Measurements from ENCODE around the gene NEXN. TPM values are rescaled to one million over a fixed set of nuclear protein-coding genes. Genes with fewer than 3 reads are reported as not detected.

The NEXN gene
- total RNA-seq, 1 experiment from 2014 or later, result 1.4 TPM

- TF ChIP-seq CBFB (CRISPR knock-in tag; IDR thresholded peaks at IDR 0.05; ENCODE audit: low read depth) (no peak), TEAD4 (CRISPR knock-in tag; IDR thresholded peaks at IDR 0.05) (no peak), FOXJ3 (CRISPR knock-in tag; IDR thresholded peaks at IDR 0.05; ENCODE audit: borderline replicate concordance) (no peak), MXD4 (CRISPR knock-in tag; IDR thresholded peaks at IDR 0.05; ENCODE audit: borderline replicate concordance) (no peak), ZNF138 (CRISPR knock-in tag; conservative IDR thresholded peaks at IDR 0.05) (no peak), NR3C1 (CRISPR knock-in tag; conservative IDR thresholded peaks at IDR 0.05; ENCODE audit: low read depth) (no peak), JUN (CRISPR knock-in tag; IDR thresholded peaks at IDR 0.05) (no peak), ZNF425 (CRISPR knock-in tag; conservative IDR thresholded peaks at IDR 0.05) (no peak), GABPB1 (CRISPR knock-in tag; IDR thresholded peaks at IDR 0.05) (no peak), ZNF219 (CRISPR knock-in tag; IDR thresholded peaks at IDR 0.05; ENCODE audit: borderline replicate concordance) (no peak), NFE2L1 (CRISPR knock-in tag; IDR thresholded peaks at IDR 0.05) (no peak), FOXP4 (CRISPR knock-in tag; IDR thresholded peaks at IDR 0.05) (no peak)
- TF ChIP-seq, protein P1, sequence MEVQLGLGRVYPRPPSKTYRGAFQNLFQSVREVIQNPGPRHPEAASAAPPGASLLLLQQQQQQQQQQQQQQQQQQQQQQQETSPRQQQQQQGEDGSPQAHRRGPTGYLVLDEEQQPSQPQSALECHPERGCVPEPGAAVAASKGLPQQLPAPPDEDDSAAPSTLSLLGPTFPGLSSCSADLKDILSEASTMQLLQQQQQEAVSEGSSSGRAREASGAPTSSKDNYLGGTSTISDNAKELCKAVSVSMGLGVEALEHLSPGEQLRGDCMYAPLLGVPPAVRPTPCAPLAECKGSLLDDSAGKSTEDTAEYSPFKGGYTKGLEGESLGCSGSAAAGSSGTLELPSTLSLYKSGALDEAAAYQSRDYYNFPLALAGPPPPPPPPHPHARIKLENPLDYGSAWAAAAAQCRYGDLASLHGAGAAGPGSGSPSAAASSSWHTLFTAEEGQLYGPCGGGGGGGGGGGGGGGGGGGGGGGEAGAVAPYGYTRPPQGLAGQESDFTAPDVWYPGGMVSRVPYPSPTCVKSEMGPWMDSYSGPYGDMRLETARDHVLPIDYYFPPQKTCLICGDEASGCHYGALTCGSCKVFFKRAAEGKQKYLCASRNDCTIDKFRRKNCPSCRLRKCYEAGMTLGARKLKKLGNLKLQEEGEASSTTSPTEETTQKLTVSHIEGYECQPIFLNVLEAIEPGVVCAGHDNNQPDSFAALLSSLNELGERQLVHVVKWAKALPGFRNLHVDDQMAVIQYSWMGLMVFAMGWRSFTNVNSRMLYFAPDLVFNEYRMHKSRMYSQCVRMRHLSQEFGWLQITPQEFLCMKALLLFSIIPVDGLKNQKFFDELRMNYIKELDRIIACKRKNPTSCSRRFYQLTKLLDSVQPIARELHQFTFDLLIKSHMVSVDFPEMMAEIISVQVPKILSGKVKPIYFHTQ (CRISPR knock-in tag; IDR thresholded peaks at IDR 0.05), result no peak
- TF ChIP-seq, protein P2, sequence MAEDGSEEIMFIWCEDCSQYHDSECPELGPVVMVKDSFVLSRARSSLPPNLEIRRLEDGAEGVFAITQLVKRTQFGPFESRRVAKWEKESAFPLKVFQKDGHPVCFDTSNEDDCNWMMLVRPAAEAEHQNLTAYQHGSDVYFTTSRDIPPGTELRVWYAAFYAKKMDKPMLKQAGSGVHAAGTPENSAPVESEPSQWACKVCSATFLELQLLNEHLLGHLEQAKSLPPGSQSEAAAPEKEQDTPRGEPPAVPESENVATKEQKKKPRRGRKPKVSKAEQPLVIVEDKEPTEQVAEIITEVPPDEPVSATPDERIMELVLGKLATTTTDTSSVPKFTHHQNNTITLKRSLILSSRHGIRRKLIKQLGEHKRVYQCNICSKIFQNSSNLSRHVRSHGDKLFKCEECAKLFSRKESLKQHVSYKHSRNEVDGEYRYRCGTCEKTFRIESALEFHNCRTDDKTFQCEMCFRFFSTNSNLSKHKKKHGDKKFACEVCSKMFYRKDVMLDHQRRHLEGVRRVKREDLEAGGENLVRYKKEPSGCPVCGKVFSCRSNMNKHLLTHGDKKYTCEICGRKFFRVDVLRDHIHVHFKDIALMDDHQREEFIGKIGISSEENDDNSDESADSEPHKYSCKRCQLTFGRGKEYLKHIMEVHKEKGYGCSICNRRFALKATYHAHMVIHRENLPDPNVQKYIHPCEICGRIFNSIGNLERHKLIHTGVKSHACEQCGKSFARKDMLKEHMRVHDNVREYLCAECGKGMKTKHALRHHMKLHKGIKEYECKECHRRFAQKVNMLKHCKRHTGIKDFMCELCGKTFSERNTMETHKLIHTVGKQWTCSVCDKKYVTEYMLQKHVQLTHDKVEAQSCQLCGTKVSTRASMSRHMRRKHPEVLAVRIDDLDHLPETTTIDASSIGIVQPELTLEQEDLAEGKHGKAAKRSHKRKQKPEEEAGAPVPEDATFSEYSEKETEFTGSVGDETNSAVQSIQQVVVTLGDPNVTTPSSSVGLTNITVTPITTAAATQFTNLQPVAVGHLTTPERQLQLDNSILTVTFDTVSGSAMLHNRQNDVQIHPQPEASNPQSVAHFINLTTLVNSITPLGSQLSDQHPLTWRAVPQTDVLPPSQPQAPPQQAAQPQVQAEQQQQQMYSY (CRISPR knock-in tag; IDR thresholded peaks at IDR 0.05), result no peak
These were observed 1.2 kb downstream of the NEXN start (continued) for GRCh38 chr1:77889671-77890070.

DNA sequence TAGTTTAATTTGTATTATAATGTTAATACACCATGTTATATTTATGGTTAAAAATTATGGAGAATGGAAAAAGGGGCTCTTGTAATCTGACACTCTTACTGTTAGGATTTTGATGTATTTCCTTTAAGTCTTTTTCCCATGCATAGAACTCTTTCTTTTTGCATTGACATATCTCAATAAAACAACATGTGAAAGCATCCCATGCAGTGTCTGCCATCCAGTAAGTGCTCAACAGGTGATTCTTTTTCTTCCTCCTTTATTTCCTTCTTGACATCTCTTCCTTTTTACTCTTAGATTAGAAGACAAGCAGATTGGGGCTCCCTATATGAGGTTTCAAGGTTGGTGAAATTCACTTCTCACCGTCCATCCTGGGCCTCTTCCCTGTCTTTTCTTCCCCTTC is 2.8 kb downstream of the NEXN start:
- H3K27me3 Mint-ChIP-seq (ENCODE audit: low read depth), result peaks cover 2% of the 10 kb centered on the region; the same call in 1 of the 2 replicates
- no peaks in the 10 kb centered on the region for H3K9me3 Mint-ChIP-seq
- POLR2A ChIA-PET, result no interaction called here
- H3K27ac Mint-ChIP-seq, result peak overlapping the region; percentile 2; the same call in 1 of the 2 replicates
- ATAC-seq, result no peak
- peaks cover 12% of the 10 kb centered on the region for H3K4me1 Mint-ChIP-seq
- DNase-seq (ENCODE audit: low spot score), result no peak
- H3K36me3 Mint-ChIP-seq, result no peaks in the 10 kb centered on the region
- H3K4me3 Mint-ChIP-seq, result no peak overlapping the region
- TF ChIP-seq SP1 (CRISPR knock-in tag; conservative IDR thresholded peaks at IDR 0.05) (no peak), NFYB (CRISPR knock-in tag; conservative IDR thresholded peaks at IDR 0.05; ENCODE audit: low read depth) (no peak), JUN (CRISPR knock-in tag; IDR thresholded peaks at IDR 0.05) (no peak), NFATC4 (CRISPR knock-in tag; IDR thresholded peaks at IDR 0.05) (no peak)
- CTCF ChIA-PET, result no interaction called here
